Thoracic aorta endothelial cell (primary cell): ENCODE results near the gene NUDT1. TPM values are rescaled to one million over a fixed set of nuclear protein-coding genes. Genes with fewer than 3 reads are reported as not detected.

Experiments
- total RNA-seq: library from RNA; depleted of rRNA; stranded (reverse); fragments of >200 nt; gene quantifications from 2 replicates; pipeline ENCODE4 v1.2.3, GENCODE V29; 2012

The NUDT1 gene
- total RNA-seq = 11.4 and 13.6 TPM in 2 replicates

GRCh38 chr7:2241580-2242540 lies at the start of gene NUDT1, which contains the start of gene MRM2:
Gene NUDT1 (plus strand): TSS chr7:2242226. CDS start chr7:2244575, 2,349 bp downstream.
Gene MRM2 (minus strand): TSS chr7:2242205. CDS start chr7:2242169, 36 bp downstream.

GRCh38 chr7:2232766-2233520 lies 9.1 kb upstream of the NUDT1 start, which contains the start of gene MAD1L1:
Gene MAD1L1 (minus strand): TSS chr7:2232945. CDS start chr7:2230133, 2,812 bp downstream.

Other genes starting within 250 kb of the NUDT1 start
- gene MAD1L1, start 9.3 kb upstream of the NUDT1 start, total RNA-seq = 29.5 and 45.5 TPM in 2 replicates
- 16.9 and 17.7 TPM in 2 replicates for gene MRM2, start within 50 bp of the NUDT1 start, total RNA-seq
- 7.3 and 10.8 TPM in 2 replicates for gene SNX8, start 72.2 kb downstream of the NUDT1 start, total RNA-seq
- 268 and 276 TPM in 2 replicates for gene EIF3B, start 112.6 kb downstream of the NUDT1 start, total RNA-seq
- gene CHST12, start 161.4 kb downstream of the NUDT1 start, total RNA-seq = 6.3 and 9.4 TPM in 2 replicates
- gene GRIFIN, start 234.2 kb downstream of the NUDT1 start, total RNA-seq = not detected in 2 replicates